ENCODE measurements around the gene BCAS3. TPM values are rescaled to one million over a fixed set of nuclear protein-coding genes. Genes with fewer than 3 reads are reported as not detected.

The BCAS3 gene
- total RNA-seq, 1 donor from 2014 or later, result 14.5 TPM

DNA sequence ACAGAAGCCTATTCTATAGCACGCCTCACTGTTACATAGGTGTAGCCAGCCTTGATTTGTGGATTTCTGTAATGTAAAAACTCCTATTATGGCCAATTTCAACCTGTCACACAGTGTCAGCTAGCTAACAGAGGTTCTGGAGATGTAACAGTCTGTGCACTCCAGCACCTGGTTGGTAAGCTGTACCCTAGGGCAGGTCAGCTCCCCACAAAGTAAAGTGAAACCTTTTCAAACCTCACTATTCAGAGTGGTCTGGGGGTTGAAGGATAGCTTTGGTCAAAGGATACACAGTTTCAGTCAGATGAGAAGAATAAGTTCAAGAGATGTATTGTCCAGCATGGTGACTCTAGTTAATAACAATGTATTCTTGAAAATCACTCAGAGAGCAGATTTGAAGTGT, 693.5 kb downstream of the BCAS3 start:
- FAIRE-seq, result no peak

DNA sequence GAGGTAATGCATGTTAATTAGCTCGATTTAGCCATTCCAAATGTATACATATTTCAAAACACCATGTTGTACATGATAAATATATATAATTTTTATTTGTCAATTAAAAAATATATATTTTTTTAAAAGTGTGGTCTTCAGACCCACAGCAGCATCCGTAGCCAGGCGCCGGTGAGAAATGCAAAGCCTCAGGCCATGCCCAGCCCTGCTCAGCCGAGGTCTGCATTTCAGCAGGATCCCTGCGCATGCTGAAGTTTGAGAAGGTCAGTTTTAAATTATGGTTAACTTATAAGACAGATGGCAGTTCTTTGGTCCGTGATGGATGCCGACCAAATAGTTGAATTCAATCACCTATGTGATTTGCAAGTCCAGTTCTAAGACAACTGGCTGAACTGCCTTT, 694.0 kb downstream of the BCAS3 start:
- H3K27me3 ChIP-seq (ENCODE audit: insufficient read depth, low read length), result no peaks in the 10 kb centered on the region
- H3K36me3 Mint-ChIP-seq (ENCODE audit: low read depth, unreplicated experiment), result no peaks in the 10 kb centered on the region
- no peaks in the 10 kb centered on the region for H4K20me1 ChIP-seq (ENCODE audit: insufficient read depth, low read length)
- TF ChIP-seq, protein P1, sequence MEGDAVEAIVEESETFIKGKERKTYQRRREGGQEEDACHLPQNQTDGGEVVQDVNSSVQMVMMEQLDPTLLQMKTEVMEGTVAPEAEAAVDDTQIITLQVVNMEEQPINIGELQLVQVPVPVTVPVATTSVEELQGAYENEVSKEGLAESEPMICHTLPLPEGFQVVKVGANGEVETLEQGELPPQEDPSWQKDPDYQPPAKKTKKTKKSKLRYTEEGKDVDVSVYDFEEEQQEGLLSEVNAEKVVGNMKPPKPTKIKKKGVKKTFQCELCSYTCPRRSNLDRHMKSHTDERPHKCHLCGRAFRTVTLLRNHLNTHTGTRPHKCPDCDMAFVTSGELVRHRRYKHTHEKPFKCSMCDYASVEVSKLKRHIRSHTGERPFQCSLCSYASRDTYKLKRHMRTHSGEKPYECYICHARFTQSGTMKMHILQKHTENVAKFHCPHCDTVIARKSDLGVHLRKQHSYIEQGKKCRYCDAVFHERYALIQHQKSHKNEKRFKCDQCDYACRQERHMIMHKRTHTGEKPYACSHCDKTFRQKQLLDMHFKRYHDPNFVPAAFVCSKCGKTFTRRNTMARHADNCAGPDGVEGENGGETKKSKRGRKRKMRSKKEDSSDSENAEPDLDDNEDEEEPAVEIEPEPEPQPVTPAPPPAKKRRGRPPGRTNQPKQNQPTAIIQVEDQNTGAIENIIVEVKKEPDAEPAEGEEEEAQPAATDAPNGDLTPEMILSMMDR (IDR thresholded peaks at IDR 0.05; ENCODE audit: insufficient read depth, low read depth, low read length), result no peak
- TF ChIP-seq EZH2 (IDR thresholded peaks at IDR 0.05; ENCODE audit: insufficient read depth, low read length), result no peak
- no peaks in the 10 kb centered on the region for H3K4me1 ChIP-seq (ENCODE audit: insufficient read depth, low read length)
- no peak overlapping the region for H3K27ac ChIP-seq (ENCODE audit: low read depth, low read length)
- DNase-seq (ENCODE audit: low read depth) (no peak), FAIRE-seq (no peak)
- no peak overlapping the region for H3K9ac ChIP-seq (ENCODE audit: low read length)
- no peaks in the 10 kb centered on the region for H3K9me3 ChIP-seq (ENCODE audit: insufficient read depth, low read depth, low read length)
- peaks cover 11% of the 10 kb centered on the region for H3K27me3 Mint-ChIP-seq (ENCODE audit: low read depth, unreplicated experiment)
- H3K27ac Mint-ChIP-seq (ENCODE audit: unreplicated experiment), result no peak overlapping the region
- no peak overlapping the region for H3K4me3 Mint-ChIP-seq (ENCODE audit: unreplicated experiment)
- H3K9me3 Mint-ChIP-seq (ENCODE audit: unreplicated experiment), result no peaks in the 10 kb centered on the region
- H2AFZ ChIP-seq (ENCODE audit: low read depth, low read length), result no peak overlapping the region
- no peaks in the 10 kb centered on the region for H3K36me3 ChIP-seq (ENCODE audit: insufficient read depth, low read length)
- H3K4me1 Mint-ChIP-seq (ENCODE audit: low read depth, unreplicated experiment), result no peaks in the 10 kb centered on the region
- H3K4me3 ChIP-seq (ENCODE audit: insufficient read depth, low read depth, low read length), result no peak overlapping the region
- no peaks in the 10 kb centered on the region for H3K79me2 ChIP-seq (ENCODE audit: insufficient read depth, low read length)
- H3K4me2 ChIP-seq (ENCODE audit: low read length), result no peak overlapping the region

More for the DNA sequence above, 693.5 kb downstream of the BCAS3 start:
- Mint-ChIP-seq H3K9me3 (ENCODE audit: unreplicated experiment) (no peaks in the 10 kb centered on the region), H3K4me1 (ENCODE audit: low read depth, unreplicated experiment) (no peaks in the 10 kb centered on the region), H3K4me3 (ENCODE audit: unreplicated experiment) (no peak overlapping the region), H3K27ac (ENCODE audit: unreplicated experiment) (no peak overlapping the region), H3K36me3 (ENCODE audit: low read depth, unreplicated experiment) (no peaks in the 10 kb centered on the region), H3K27me3 (ENCODE audit: low read depth, unreplicated experiment) (peaks cover 12% of the 10 kb centered on the region)
- no peak for TF ChIP-seq EZH2 (IDR thresholded peaks at IDR 0.05; ENCODE audit: insufficient read depth, low read length)
- TF ChIP-seq, protein P1 (IDR thresholded peaks at IDR 0.05; ENCODE audit: insufficient read depth, low read depth, low read length), result no peak
- Histone ChIP-seq H3K4me3 (ENCODE audit: insufficient read depth, low read depth, low read length) (no peak overlapping the region), H3K36me3 (ENCODE audit: insufficient read depth, low read length) (no peaks in the 10 kb centered on the region), H3K79me2 (ENCODE audit: insufficient read depth, low read length) (no peaks in the 10 kb centered on the region), H3K9ac (ENCODE audit: low read length) (no peak overlapping the region), H2AFZ (ENCODE audit: low read depth, low read length) (no peak overlapping the region), H3K9me3 (ENCODE audit: insufficient read depth, low read depth, low read length) (no peaks in the 10 kb centered on the region), H3K4me1 (ENCODE audit: insufficient read depth, low read length) (no peaks in the 10 kb centered on the region), H3K27me3 (ENCODE audit: insufficient read depth, low read length) (no peaks in the 10 kb centered on the region), H3K4me2 (ENCODE audit: low read length) (no peak overlapping the region), H3K27ac (ENCODE audit: low read depth, low read length) (no peak overlapping the region), H4K20me1 (ENCODE audit: insufficient read depth, low read length) (no peaks in the 10 kb centered on the region)
- DNase-seq (ENCODE audit: low read depth), result no peak

GRCh38 chr17:61372436-61372835, 694.8 kb downstream of the BCAS3 start:
- Mint-ChIP-seq H3K27me3 (ENCODE audit: low read depth, unreplicated experiment) (peaks cover 7% of the 10 kb centered on the region), H3K27ac (ENCODE audit: unreplicated experiment) (no peak overlapping the region), H3K4me1 (ENCODE audit: low read depth, unreplicated experiment) (no peaks in the 10 kb centered on the region), H3K4me3 (ENCODE audit: unreplicated experiment) (no peak overlapping the region), H3K36me3 (ENCODE audit: low read depth, unreplicated experiment) (no peaks in the 10 kb centered on the region), H3K9me3 (ENCODE audit: unreplicated experiment) (no peaks in the 10 kb centered on the region)
- Histone ChIP-seq H3K4me1 (ENCODE audit: insufficient read depth, low read length) (no peaks in the 10 kb centered on the region), H3K36me3 (ENCODE audit: insufficient read depth, low read length) (no peaks in the 10 kb centered on the region), H3K9me3 (ENCODE audit: insufficient read depth, low read depth, low read length) (no peaks in the 10 kb centered on the region), H3K4me3 (ENCODE audit: insufficient read depth, low read depth, low read length) (no peak overlapping the region), H3K27ac (ENCODE audit: low read depth, low read length) (no peak overlapping the region), H2AFZ (ENCODE audit: low read depth, low read length) (no peak overlapping the region), H3K27me3 (ENCODE audit: insufficient read depth, low read length) (no peaks in the 10 kb centered on the region), H4K20me1 (ENCODE audit: insufficient read depth, low read length) (no peaks in the 10 kb centered on the region), H3K9ac (ENCODE audit: low read length) (no peak overlapping the region), H3K4me2 (ENCODE audit: low read length) (no peak overlapping the region), H3K79me2 (ENCODE audit: insufficient read depth, low read length) (no peaks in the 10 kb centered on the region)
- DNase-seq (ENCODE audit: low read depth) (no peak), FAIRE-seq (no peak)
- TF ChIP-seq, protein P1 (IDR thresholded peaks at IDR 0.05; ENCODE audit: insufficient read depth, low read depth, low read length), result no peak
- no peak for TF ChIP-seq EZH2 (IDR thresholded peaks at IDR 0.05; ENCODE audit: insufficient read depth, low read length)
